DND-41 (cell line): ENCODE data around the gene PDE4B.

ENCODE experiments used
- ATAC-seq: fragments of 200-7000 bp; cut with Tn5 transposase; 3 replicates; pipeline ENCODE4 v1.9.1; 2021; ENCODE audit warnings: low read depth; ENCODE audit not compliant: insufficient read depth
- DNase-seq: peaks from one replicate; pipeline ENCODE4 v3.0.0-alpha.2; 2020
- H2AFZ ChIP-seq: 2 replicates; pipeline ENCODE4 v1.6.0; 2012; ENCODE audit warnings: low read depth, low read length
- H3K27ac ChIP-seq: 2 replicates; pipeline ENCODE4 v1.5.1; 2012; ENCODE audit warnings: low read length, inconsistent platforms
- H3K27me3 ChIP-seq: fragments of 200-600 bp; sonication (generic); 2 replicates; pipeline ENCODE4 v1.6.0; 2012; ENCODE audit warnings: low read length, mild to moderate bottlenecking, inconsistent platforms; ENCODE audit not compliant: insufficient read depth, poor library complexity
- H3K36me3 ChIP-seq: 2 replicates; pipeline ENCODE4 v1.5.1; 2012; ENCODE audit warnings: low read length, inconsistent platforms; ENCODE audit not compliant: insufficient read depth
- H3K4me1 ChIP-seq: 2 replicates; pipeline ENCODE4 v1.5.1; 2012; ENCODE audit warnings: mild to moderate bottlenecking, low read length; ENCODE audit not compliant: insufficient read depth
- H3K4me2 ChIP-seq: 2 replicates; pipeline ENCODE4 v1.6.0; 2012; ENCODE audit warnings: mild to moderate bottlenecking, moderate library complexity, low read length, inconsistent platforms; ENCODE audit not compliant: insufficient read depth
- H3K4me3 ChIP-seq, 2 experiments: fragments of 200-600 bp in 1 of 2; shearing (Covaris generic) in 1 of 2; 2 replicates each; pipeline ENCODE4 v1.5.1; 2012 to 2016; ENCODE audit warnings: inconsistent platforms in 2 of 2, low read length in 2 of 2, mild to moderate bottlenecking in 2 of 2, low read depth in 1 of 2, moderate library complexity in 1 of 2
- H3K79me2 ChIP-seq: 2 replicates; pipeline ENCODE4 v1.6.0; 2012; ENCODE audit warnings: low read length, inconsistent platforms; ENCODE audit not compliant: insufficient read depth
- H3K9ac ChIP-seq: 2 replicates; pipeline ENCODE4 v1.6.0; 2012; ENCODE audit warnings: low read depth, mild to moderate bottlenecking, inconsistent platforms, low read length, moderate library complexity
- H3K9me3 ChIP-seq: 2 replicates; pipeline ENCODE4 v1.5.1; 2012; ENCODE audit warnings: low read length, moderate library complexity, mild to moderate bottlenecking, inconsistent platforms; ENCODE audit not compliant: insufficient read depth, severe bottlenecking
- H4K20me1 ChIP-seq: 2 replicates; pipeline ENCODE4 v1.6.0; 2012; ENCODE audit warnings: low read length; ENCODE audit not compliant: insufficient read depth
- CTCF ChIP-seq: IDR thresholded peaks from 2 replicates; pipeline ENCODE4 v1.5.1; 2012; ENCODE audit warnings: borderline replicate concordance, low read length, moderate library complexity, mild to moderate bottlenecking; ENCODE audit not compliant: poor library complexity, severe bottlenecking; ENCODE audit errors: extremely low read depth
- EZH2 ChIP-seq: IDR thresholded peaks from 3 replicates; pipeline ENCODE4 v1.6.1; 2012; ENCODE audit warnings: borderline replicate concordance, low read depth, mild to moderate bottlenecking, moderate library complexity, low read length, inconsistent platforms; ENCODE audit not compliant: severe bottlenecking

PDE4B gene

DNA sequence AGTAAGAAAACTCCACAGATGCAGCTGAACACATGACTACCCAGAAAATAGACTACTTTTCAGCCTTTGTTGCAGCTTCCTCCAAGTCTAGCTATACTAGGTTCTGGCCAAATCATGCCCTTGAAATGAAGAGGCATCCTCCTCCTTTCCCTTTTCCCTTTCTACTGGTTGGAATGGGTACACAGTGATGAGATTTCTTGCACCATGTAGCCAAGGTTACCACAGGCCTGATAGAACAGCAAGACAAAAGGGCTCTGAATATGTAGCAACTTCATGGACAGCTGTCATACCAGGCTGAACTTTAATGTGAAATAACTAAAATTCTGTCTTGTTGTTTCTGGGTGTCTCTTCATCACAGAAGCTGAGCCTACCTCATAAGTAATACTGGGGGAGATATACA lies 146.5 kb downstream of the PDE4B start:
- no peak for ATAC-seq
- TF ChIP-seq EZH2 = no peak
- no peak for TF ChIP-seq CTCF
- Histone ChIP-seq H3K4me1 (no peaks in the 10 kb centered on the region), H3K36me3 (no peaks in the 10 kb centered on the region), H3K9me3 (no peaks in the 10 kb centered on the region), H2AFZ (no peak overlapping the region), H3K79me2 (no peaks in the 10 kb centered on the region), H3K4me3 (no peak overlapping the region), H3K27me3 (peaks cover 2% of the 10 kb centered on the region), H3K4me2 (no peak overlapping the region), H3K9ac (no peak overlapping the region), H4K20me1 (no peaks in the 10 kb centered on the region), H3K27ac (no peak overlapping the region)
- DNase-seq = no peak

DNA sequence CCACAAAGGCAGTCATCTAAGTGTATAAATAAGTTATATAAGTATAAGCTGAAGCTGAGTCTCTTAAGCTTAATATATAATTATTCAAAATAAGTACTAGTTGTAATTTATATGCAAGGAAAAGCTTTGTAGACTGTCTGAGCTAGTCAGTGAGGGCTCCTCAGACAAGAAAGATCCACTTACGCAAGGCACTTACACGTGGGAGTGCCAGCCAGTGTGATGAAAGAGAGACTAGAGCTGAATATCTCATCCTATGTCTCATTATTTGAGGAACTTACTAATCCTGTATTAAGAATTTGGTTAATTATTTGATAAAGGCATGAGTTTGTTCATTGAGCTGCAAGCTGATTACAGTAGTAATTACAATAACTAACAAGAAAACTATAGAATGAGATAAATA lies 146.9 kb downstream of the PDE4B start:
- Histone ChIP-seq H3K27me3 (peaks cover 2% of the 10 kb centered on the region), H3K36me3 (no peaks in the 10 kb centered on the region), H3K79me2 (no peaks in the 10 kb centered on the region), H2AFZ (no peak overlapping the region), H4K20me1 (no peaks in the 10 kb centered on the region), H3K9ac (no peak overlapping the region), H3K9me3 (no peaks in the 10 kb centered on the region), H3K4me1 (no peaks in the 10 kb centered on the region), H3K4me2 (no peak overlapping the region), H3K4me3 (no peak overlapping the region), H3K27ac (no peak overlapping the region)
- no peak for DNase-seq
- TF ChIP-seq CTCF = no peak
- TF ChIP-seq EZH2 = no peak
- no peak for ATAC-seq

DNA sequence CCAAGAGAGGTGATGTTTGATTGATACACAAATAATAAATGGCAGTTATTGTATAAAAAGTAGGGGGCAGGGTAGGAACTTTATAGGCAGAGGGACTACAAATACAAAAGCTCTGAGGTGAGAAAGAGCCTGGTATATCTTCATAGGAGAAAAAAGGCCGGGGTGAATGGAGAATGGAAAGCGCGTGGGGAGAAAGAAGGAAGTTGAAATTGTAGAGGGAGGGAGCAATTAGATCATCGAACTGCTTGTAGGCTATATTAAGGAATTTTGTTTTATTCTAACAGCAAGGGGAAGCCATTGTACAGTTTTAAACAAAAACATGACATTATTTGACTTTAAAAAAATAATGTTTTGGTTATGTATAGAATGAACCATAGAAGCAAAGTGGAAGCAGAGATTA lies 147.4 kb downstream of the PDE4B start:
- H4K20me1 ChIP-seq = no peaks in the 10 kb centered on the region
- H3K4me1 ChIP-seq = no peaks in the 10 kb centered on the region
- H2AFZ ChIP-seq = no peak overlapping the region
- ATAC-seq (no peak), DNase-seq (no peak)
- H3K79me2 ChIP-seq = no peaks in the 10 kb centered on the region
- H3K9me3 ChIP-seq = no peaks in the 10 kb centered on the region
- H3K4me2 ChIP-seq = no peak overlapping the region
- no peak overlapping the region for H3K9ac ChIP-seq
- no peaks in the 10 kb centered on the region for H3K36me3 ChIP-seq
- peaks cover 2% of the 10 kb centered on the region for H3K27me3 ChIP-seq
- no peak overlapping the region for H3K27ac ChIP-seq
- TF ChIP-seq CTCF (no peak), EZH2 (no peak)
- no peak overlapping the region for H3K4me3 ChIP-seq

DNA sequence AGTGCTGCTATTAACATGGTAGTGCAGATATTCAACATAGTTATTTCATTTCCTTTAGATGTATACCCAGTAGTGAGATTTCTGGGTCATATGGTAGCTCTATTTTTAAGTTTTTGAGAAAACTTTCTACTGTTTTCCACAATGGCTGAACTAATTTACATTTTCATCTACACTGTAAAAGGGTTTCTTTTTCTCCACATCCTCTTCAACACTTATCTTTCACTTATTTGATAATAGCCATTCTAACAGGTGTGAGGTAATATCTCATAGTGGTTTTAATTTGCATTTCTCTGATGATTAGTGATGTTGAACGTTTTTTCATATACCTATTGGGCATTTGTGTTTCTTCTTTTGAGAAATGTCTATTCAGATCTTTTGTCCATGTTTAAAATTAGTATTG lies 149.8 kb downstream of the PDE4B start:
- H3K27me3 ChIP-seq = no peaks in the 10 kb centered on the region
- H3K27ac ChIP-seq = no peak overlapping the region
- H3K4me1 ChIP-seq = no peaks in the 10 kb centered on the region
- DNase-seq (no peak), ATAC-seq (no peak)
- TF ChIP-seq EZH2 = no peak
- TF ChIP-seq CTCF = no peak
- H3K4me3 ChIP-seq = no peak overlapping the region
- H3K9ac ChIP-seq = no peak overlapping the region
- no peaks in the 10 kb centered on the region for H3K79me2 ChIP-seq
- H3K9me3 ChIP-seq = no peaks in the 10 kb centered on the region
- no peak overlapping the region for H3K4me2 ChIP-seq
- no peaks in the 10 kb centered on the region for H3K36me3 ChIP-seq
- H4K20me1 ChIP-seq = no peaks in the 10 kb centered on the region
- no peak overlapping the region for H2AFZ ChIP-seq
